ENCODE measurements around the gene CCR1.
A peak's percentile ranks its signal among the peaks of the same experiment; 100 is the strongest.

The CCR1 gene

DNA sequence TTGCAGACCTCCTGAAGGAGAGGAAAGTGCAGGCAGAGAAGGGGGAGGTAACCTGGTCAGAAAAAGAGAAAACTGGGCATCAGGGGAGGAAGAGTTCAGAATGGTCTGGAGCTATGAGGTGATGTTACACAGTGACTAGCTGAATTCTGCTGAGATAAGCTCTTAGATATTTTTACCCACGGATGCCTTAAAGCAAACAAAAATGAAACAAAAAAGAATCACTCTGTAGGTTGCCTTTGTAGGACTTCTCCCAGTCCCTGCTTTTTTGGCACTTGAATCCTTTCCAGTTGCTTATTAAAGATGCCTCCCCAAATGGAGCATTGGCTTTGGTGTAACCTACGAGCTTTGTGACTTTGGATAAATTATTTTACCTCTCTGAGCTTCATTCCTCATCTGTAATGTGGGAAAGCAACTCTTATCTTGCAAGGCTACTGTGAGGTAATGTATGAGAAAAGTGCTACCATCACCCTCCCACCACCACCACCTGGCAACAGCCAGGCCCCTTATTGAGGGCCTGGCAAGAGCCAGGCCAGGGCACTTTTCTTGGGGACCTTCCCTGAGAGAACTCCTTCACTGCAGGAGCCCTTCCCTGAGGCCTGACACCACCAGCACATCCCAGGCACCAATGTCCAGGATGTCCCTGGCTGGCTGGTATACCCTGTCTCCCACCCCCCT lies 2.7 kb downstream of the CCR1 start:
- ChIA-PET POLR2A (no interaction called here), CTCF (interaction anchor here (1.0 to 6.0 kb wide), 3 partner anchors 11 to 167 kb away, joined by 3 to 47 read pairs (median 4); no protein-coding TSS in a partner anchor)
- 80% methylated on average over 1 of the region's 2 CpGs for WGBS (ENCODE audit: insufficient coverage)
- no peak for DNase-seq
- H3K27ac ChIP-seq (ENCODE audit: insufficient read depth in 1 of 2, low read depth in 1 of 2, low read length in 2 of 2, poor library complexity in 1 of 2, severe bottlenecking in 2 of 2) = no peak overlapping the region
- H3K4me3 ChIP-seq (ENCODE audit: control insufficient read depth in 1 of 7, extremely low read depth in 1 of 7, insufficient read depth in 4 of 7, low read depth in 2 of 7, low read length in 6 of 7) = peak overlapping the region in 1 of 7 experiments; percentile 16
- H3K36me3 ChIP-seq (ENCODE audit: control insufficient read depth in 4 of 4, insufficient read depth in 4 of 4, low read length in 3 of 4) = no peaks in the 10 kb centered on the region
- H3K9me3 ChIP-seq (ENCODE audit: control extremely low read depth in 1 of 5, control insufficient read depth in 4 of 5, insufficient read depth in 2 of 5, low read depth in 1 of 5, low read length in 4 of 5) = no peaks in the 10 kb centered on the region
- no peaks in the 10 kb centered on the region for H3K27me3 ChIP-seq (replicated peaks in 2 of 5; ENCODE audit: control insufficient read depth in 4 of 5, insufficient read depth in 5 of 5, low read length in 4 of 5)
- H3K4me1 ChIP-seq (ENCODE audit: control extremely low read depth in 1 of 4, control insufficient read depth in 4 of 4, insufficient read depth in 4 of 4, low read length in 3 of 4) = peaks cover 10 to 26% (median 19%) of the 10 kb centered on the region in 4 experiments

DNA sequence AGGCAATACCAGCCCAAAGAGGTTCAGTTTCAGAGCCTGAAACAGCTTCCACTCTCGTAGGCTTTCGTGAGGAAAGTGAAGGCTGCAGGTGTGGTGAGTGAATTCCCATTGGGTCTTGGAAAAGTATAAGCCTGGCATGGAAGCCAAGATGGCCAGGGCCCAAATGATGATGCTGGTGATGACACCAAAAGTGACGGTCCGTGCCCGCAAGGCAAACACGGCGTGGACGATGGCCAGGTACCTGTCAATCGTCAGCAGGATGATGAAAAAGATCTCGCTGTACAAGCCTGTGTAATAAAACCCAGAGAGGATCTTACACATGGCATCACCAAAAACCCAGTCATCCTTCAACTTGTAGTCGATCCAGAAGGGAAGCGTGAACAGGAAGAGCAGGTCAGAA lies 4.4 kb downstream of the CCR1 start:
- ChIA-PET POLR2A (no interaction called here), CTCF (no interaction called here)
- H3K36me3 ChIP-seq (ENCODE audit: control insufficient read depth in 4 of 4, insufficient read depth in 4 of 4, low read length in 3 of 4) = no peaks in the 10 kb centered on the region
- no peak overlapping the region for H3K4me3 ChIP-seq (ENCODE audit: control insufficient read depth in 1 of 7, extremely low read depth in 1 of 7, insufficient read depth in 4 of 7, low read depth in 2 of 7, low read length in 6 of 7)
- H3K27ac ChIP-seq (ENCODE audit: insufficient read depth in 1 of 2, low read depth in 1 of 2, low read length in 2 of 2, poor library complexity in 1 of 2, severe bottlenecking in 2 of 2) = no peak overlapping the region
- peaks cover 4 to 11% (median 10%) of the 10 kb centered on the region in 4 experiments for H3K4me1 ChIP-seq (ENCODE audit: control extremely low read depth in 1 of 4, control insufficient read depth in 4 of 4, insufficient read depth in 4 of 4, low read length in 3 of 4)
- H3K27me3 ChIP-seq (replicated peaks in 2 of 5; ENCODE audit: control insufficient read depth in 4 of 5, insufficient read depth in 5 of 5, low read length in 4 of 5) = no peaks in the 10 kb centered on the region
- WGBS (ENCODE audit: insufficient coverage) = 98% methylated on average over 11 of the region's 12 CpGs
- no peaks in the 10 kb centered on the region for H3K9me3 ChIP-seq (ENCODE audit: control extremely low read depth in 1 of 5, control insufficient read depth in 4 of 5, insufficient read depth in 2 of 5, low read depth in 1 of 5, low read length in 4 of 5)
- no peak for DNase-seq

DNA sequence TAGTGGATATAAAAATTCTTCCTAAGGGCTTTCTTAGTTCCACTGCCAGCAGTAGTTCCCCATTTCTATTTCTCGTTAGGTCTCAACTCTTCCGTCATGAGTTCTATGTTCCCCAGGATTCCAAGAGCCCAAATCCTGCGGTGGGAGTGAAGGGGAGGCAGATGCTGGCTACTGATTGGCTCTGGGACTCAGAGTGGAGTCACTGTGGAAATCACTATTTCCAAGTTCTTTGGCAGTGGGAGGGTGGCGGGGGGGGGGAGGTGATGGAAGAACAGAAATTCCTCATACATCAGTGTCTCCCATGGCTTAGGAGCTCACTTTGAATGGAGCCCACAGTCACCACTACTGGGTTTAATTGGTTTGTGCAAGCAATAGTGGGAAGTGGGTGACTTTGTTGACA lies 5.6 kb downstream of the CCR1 start:
- 92% methylated on average over 2 of the region's 4 CpGs for WGBS (ENCODE audit: insufficient coverage)
- no peaks in the 10 kb centered on the region for H3K4me1 ChIP-seq (ENCODE audit: control extremely low read depth in 1 of 4, control insufficient read depth in 4 of 4, insufficient read depth in 4 of 4, low read length in 3 of 4)
- no peaks in the 10 kb centered on the region for H3K27me3 ChIP-seq (replicated peaks in 2 of 5; ENCODE audit: control insufficient read depth in 4 of 5, insufficient read depth in 5 of 5, low read length in 4 of 5)
- ChIA-PET POLR2A (no interaction called here), CTCF (no interaction called here)
- H3K27ac ChIP-seq (ENCODE audit: insufficient read depth in 1 of 2, low read depth in 1 of 2, low read length in 2 of 2, poor library complexity in 1 of 2, severe bottlenecking in 2 of 2) = no peak overlapping the region
- no peak for DNase-seq
- peaks cover 0 to 3% (median 0%) of the 10 kb centered on the region in 5 experiments for H3K9me3 ChIP-seq (ENCODE audit: control extremely low read depth in 1 of 5, control insufficient read depth in 4 of 5, insufficient read depth in 2 of 5, low read depth in 1 of 5, low read length in 4 of 5)
- H3K4me3 ChIP-seq (ENCODE audit: control insufficient read depth in 1 of 7, extremely low read depth in 1 of 7, insufficient read depth in 4 of 7, low read depth in 2 of 7, low read length in 6 of 7) = no peak overlapping the region
- no peaks in the 10 kb centered on the region for H3K36me3 ChIP-seq (ENCODE audit: control insufficient read depth in 4 of 4, insufficient read depth in 4 of 4, low read length in 3 of 4)

DNA sequence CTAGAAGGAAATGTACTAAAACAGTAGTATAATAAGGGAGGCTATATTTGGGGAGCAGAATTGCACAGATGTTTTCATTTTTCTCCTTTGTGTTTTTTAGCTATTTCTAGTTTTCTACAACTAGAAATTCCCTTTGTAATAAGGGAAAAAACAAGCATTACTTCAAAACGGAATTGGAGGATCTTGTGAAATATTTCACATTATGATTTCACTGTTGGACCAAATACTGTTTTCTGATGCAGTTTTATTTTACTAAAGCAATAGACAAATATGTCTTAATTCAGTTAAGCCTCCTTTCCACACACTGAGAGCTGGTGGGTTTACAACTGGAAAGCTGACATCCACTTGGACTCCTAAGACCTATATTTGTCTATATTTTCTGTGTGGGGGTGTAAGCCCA lies 7.3 kb downstream of the CCR1 start:
- CTCF ChIA-PET = interaction anchor here (1.5 kb wide), 2 partner anchors 9 to 15 kb away, joined by 4 to 6 read pairs; no protein-coding TSS in a partner anchor
- WGBS (ENCODE audit: insufficient coverage) = no CpG with 5 or more reads among the region's 1 CpG
- POLR2A ChIA-PET = no interaction called here

DNA sequence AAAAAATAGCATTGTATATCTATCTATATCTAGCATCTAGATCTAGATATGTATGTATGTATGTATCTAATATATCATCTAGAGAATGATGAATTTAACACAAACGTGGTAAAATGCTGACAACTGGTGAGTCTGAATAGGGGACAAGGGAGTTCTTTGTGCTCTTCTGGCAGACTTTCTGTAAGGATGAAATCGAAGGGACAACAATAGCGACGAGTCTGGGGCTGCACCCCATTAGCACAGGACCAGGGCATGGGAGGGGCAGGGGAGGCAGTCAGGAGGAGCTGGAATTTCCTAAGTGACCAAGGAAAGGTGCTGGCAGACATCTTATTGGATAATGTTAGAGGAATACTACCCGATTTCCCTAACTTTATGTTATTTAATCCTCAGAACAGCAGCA lies 7.9 kb downstream of the CCR1 start:
- Histone ChIP-seq H3K27ac (ENCODE audit: insufficient read depth in 1 of 2, low read depth in 1 of 2, low read length in 2 of 2, poor library complexity in 1 of 2, severe bottlenecking in 2 of 2) (no peak overlapping the region), H3K9me3 (ENCODE audit: control extremely low read depth in 1 of 5, control insufficient read depth in 4 of 5, insufficient read depth in 2 of 5, low read depth in 1 of 5, low read length in 4 of 5) (peaks cover 0 to 13% (median 0%) of the 10 kb centered on the region in 5 experiments), H3K36me3 (ENCODE audit: control insufficient read depth in 4 of 4, insufficient read depth in 4 of 4, low read length in 3 of 4) (no peaks in the 10 kb centered on the region), H3K4me3 (ENCODE audit: control insufficient read depth in 1 of 7, extremely low read depth in 1 of 7, insufficient read depth in 4 of 7, low read depth in 2 of 7, low read length in 6 of 7) (no peak overlapping the region), H3K27me3 (replicated peaks in 2 of 5; ENCODE audit: control insufficient read depth in 4 of 5, insufficient read depth in 5 of 5, low read length in 4 of 5) (no peaks in the 10 kb centered on the region), H3K4me1 (ENCODE audit: control extremely low read depth in 1 of 4, control insufficient read depth in 4 of 4, insufficient read depth in 4 of 4, low read length in 3 of 4) (no peaks in the 10 kb centered on the region)
- POLR2A ChIA-PET = no interaction called here
- DNase-seq = no peak
- CTCF ChIA-PET = interaction anchor here (1.5 kb wide), 2 partner anchors 9 to 14 kb away, joined by 4 to 6 read pairs; no protein-coding TSS in a partner anchor
- 98% methylated on average over 4 of the region's 5 CpGs for WGBS (ENCODE audit: insufficient coverage)

More for the DNA sequence above, 7.3 kb downstream of the CCR1 start:
- DNase-seq = no peak
- Histone ChIP-seq H3K4me1 (ENCODE audit: control extremely low read depth in 1 of 4, control insufficient read depth in 4 of 4, insufficient read depth in 4 of 4, low read length in 3 of 4) (no peaks in the 10 kb centered on the region), H3K27ac (ENCODE audit: insufficient read depth in 1 of 2, low read depth in 1 of 2, low read length in 2 of 2, poor library complexity in 1 of 2, severe bottlenecking in 2 of 2) (no peak overlapping the region), H3K27me3 (replicated peaks in 2 of 5; ENCODE audit: control insufficient read depth in 4 of 5, insufficient read depth in 5 of 5, low read length in 4 of 5) (no peaks in the 10 kb centered on the region), H3K9me3 (ENCODE audit: control extremely low read depth in 1 of 5, control insufficient read depth in 4 of 5, insufficient read depth in 2 of 5, low read depth in 1 of 5, low read length in 4 of 5) (peaks cover 0 to 11% (median 0%) of the 10 kb centered on the region in 5 experiments), H3K4me3 (ENCODE audit: control insufficient read depth in 1 of 7, extremely low read depth in 1 of 7, insufficient read depth in 4 of 7, low read depth in 2 of 7, low read length in 6 of 7) (no peak overlapping the region), H3K36me3 (ENCODE audit: control insufficient read depth in 4 of 4, insufficient read depth in 4 of 4, low read length in 3 of 4) (no peaks in the 10 kb centered on the region)

DNA sequence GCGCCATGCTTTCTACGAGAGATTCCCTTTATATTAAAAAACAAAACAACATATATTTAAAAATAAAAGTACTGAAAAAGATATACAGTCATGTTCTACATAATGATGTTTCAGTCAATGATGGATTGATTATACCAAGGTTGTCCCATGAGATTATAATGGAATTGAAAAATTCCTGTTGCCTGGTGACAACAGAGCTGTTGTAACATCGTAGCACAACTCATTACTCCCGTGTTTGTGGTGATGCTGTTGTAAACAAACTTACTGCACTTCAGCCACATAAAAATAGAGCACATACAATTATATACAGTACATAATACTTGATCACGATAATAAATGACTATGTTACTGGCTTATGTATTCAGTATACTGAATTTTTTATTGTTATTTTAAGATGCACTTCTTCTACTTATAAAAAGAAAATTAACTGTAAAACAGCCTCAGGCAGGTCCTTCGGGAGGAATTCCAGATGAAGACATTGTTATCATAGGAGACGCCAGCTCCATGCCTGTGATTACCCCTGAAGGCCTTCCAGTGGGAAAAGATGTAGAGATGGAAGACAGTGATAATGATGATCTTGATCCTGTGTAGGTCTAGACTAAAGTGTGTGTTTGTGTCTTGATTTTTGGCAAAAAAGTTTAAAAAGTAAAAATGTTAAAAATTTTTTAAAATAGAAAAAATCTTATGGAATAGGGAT lies 11.7 kb downstream of the CCR1 start:
- ChIA-PET POLR2A (no interaction called here), CTCF (no interaction called here)
- no peaks in the 10 kb centered on the region for H3K27me3 ChIP-seq (replicated peaks in 2 of 5; ENCODE audit: control insufficient read depth in 4 of 5, insufficient read depth in 5 of 5, low read length in 4 of 5)
- no peak for DNase-seq
- peaks cover 0 to 4% (median 0%) of the 10 kb centered on the region in 4 experiments for H3K4me1 ChIP-seq (ENCODE audit: control extremely low read depth in 1 of 4, control insufficient read depth in 4 of 4, insufficient read depth in 4 of 4, low read length in 3 of 4)
- 100% methylated on average over 2 of the region's 7 CpGs for WGBS (ENCODE audit: insufficient coverage)
- H3K36me3 ChIP-seq (ENCODE audit: control insufficient read depth in 4 of 4, insufficient read depth in 4 of 4, low read length in 3 of 4) = no peaks in the 10 kb centered on the region
- no peak overlapping the region for H3K27ac ChIP-seq (ENCODE audit: insufficient read depth in 1 of 2, low read depth in 1 of 2, low read length in 2 of 2, poor library complexity in 1 of 2, severe bottlenecking in 2 of 2)
- H3K4me3 ChIP-seq (ENCODE audit: control insufficient read depth in 1 of 7, extremely low read depth in 1 of 7, insufficient read depth in 4 of 7, low read depth in 2 of 7, low read length in 6 of 7) = no peak overlapping the region
- peaks cover 3 to 35% (median 12%) of the 10 kb centered on the region in 5 experiments for H3K9me3 ChIP-seq (ENCODE audit: control extremely low read depth in 1 of 5, control insufficient read depth in 4 of 5, insufficient read depth in 2 of 5, low read depth in 1 of 5, low read length in 4 of 5)

DNA sequence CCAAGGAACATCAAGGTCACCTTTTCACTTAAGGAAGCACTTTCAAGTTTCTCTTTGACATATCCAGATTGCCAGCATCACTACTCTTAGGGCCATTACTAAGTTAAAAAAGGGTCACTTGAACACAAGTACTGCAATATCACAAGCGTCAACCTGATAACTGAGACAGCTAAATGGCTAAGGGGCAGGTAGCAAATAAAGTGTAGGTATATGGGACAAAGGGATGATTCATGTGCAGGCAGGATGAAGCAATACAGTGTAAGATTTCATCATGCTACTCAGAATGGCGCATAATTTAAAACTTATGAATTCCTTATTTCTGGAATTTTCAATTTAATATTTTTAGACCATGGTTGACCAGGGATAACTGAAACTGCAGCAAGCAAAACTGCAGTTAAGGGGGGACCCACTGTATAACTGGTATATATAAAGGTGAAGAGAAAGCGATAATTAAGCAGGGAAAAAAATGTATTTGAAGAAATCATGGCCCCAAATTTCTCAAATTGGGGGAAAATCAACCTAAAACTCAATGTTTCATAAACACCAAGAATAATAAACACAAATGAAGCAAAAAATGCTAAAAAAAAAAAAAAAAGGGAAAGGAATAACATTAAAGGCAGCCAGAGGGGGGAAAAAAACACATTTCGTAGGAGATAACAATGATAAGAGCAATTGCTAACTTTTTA lies 13.1 kb downstream of the CCR1 start:
- CTCF ChIA-PET = no interaction called here
- Histone ChIP-seq H3K27ac (ENCODE audit: insufficient read depth in 1 of 2, low read depth in 1 of 2, low read length in 2 of 2, poor library complexity in 1 of 2, severe bottlenecking in 2 of 2) (no peak overlapping the region), H3K4me3 (ENCODE audit: control insufficient read depth in 1 of 7, extremely low read depth in 1 of 7, insufficient read depth in 4 of 7, low read depth in 2 of 7, low read length in 6 of 7) (no peak overlapping the region), H3K9me3 (ENCODE audit: control extremely low read depth in 1 of 5, control insufficient read depth in 4 of 5, insufficient read depth in 2 of 5, low read depth in 1 of 5, low read length in 4 of 5) (peaks cover 3 to 35% (median 12%) of the 10 kb centered on the region in 5 experiments), H3K27me3 (replicated peaks in 2 of 5; ENCODE audit: control insufficient read depth in 4 of 5, insufficient read depth in 5 of 5, low read length in 4 of 5) (no peaks in the 10 kb centered on the region), H3K36me3 (ENCODE audit: control insufficient read depth in 4 of 4, insufficient read depth in 4 of 4, low read length in 3 of 4) (no peaks in the 10 kb centered on the region), H3K4me1 (ENCODE audit: control extremely low read depth in 1 of 4, control insufficient read depth in 4 of 4, insufficient read depth in 4 of 4, low read length in 3 of 4) (peaks cover 0 to 5% (median 0%) of the 10 kb centered on the region in 4 experiments)
- DNase-seq = no peak
- 100% methylated on average over 1 of the region's 4 CpGs for WGBS (ENCODE audit: insufficient coverage)
- POLR2A ChIA-PET = no interaction called here
